GM13976 (cell line): ENCODE data around the gene AKAP9.

Experiments
- DNase-seq: peaks from one replicate; pipeline ENCODE4 v3.0.0; 2012; ENCODE audit warnings: low spot score
- CTCF ChIP-seq: IDR thresholded peaks from 2 replicates; pipeline ENCODE4 v1.5.1; 2012; ENCODE audit warnings: borderline replicate concordance, mild to moderate bottlenecking; ENCODE audit not compliant: insufficient read depth; ENCODE audit errors: extremely low read depth, missing control alignments, control extremely low read depth
- in situ Hi-C: fragments of 300-500 bp; cut with MboI; formaldehyde crosslinking; loops from one replicate; pipeline ENCODE4 v1.12.0; 2022; ENCODE audit warnings: low sequenced_read_pairs, mixed read lengths, inconsistent platforms; ENCODE audit not compliant: unreplicated experiment

The AKAP9 gene

GRCh38 chr7:92053312-92053711 is 112.7 kb downstream of the AKAP9 start:
- DNase-seq, result no peak
- in situ Hi-C loops, result no loop called here
- TF ChIP-seq CTCF, result no peak

- in situ Hi-C loops, result no loop called here
- no peak for DNase-seq
- no peak for TF ChIP-seq CTCF
These were observed 115.6 kb downstream of the AKAP9 start for GRCh38 chr7:92056286-92056685.

GRCh38 chr7:92057375-92057774 is 116.7 kb downstream of the AKAP9 start:
- no peak for DNase-seq
- in situ Hi-C loops, result no loop called here
- TF ChIP-seq CTCF, result no peak

- in situ Hi-C loops, result no loop called here
- DNase-seq, result no peak
- TF ChIP-seq CTCF, result no peak
These were observed 117.4 kb downstream of the AKAP9 start for GRCh38 chr7:92058040-92058439.

GRCh38 chr7:92058899-92059298 is 118.2 kb downstream of the AKAP9 start:
- in situ Hi-C loops, result no loop called here
- no peak for TF ChIP-seq CTCF
- no peak for DNase-seq

GRCh38 chr7:92061154-92061553 is 120.5 kb downstream of the AKAP9 start:
- in situ Hi-C loops, result no loop called here
- TF ChIP-seq CTCF, result no peak
- DNase-seq, result no peak
